Thyroid gland (tissue), 4 donors: ENCODE data around the gene LMBR1.

Source experiments
- CTCF ChIP-seq, 6 experiments: fragments of 200-600 bp in 3 of 6; fragments of 450-650 bp in 3 of 6; sonication (generic) in 3 of 6; IDR thresholded peaks; one replicate each; pipeline ENCODE4 v1.5.1; 2016 to 2019; ENCODE audit warnings: antibody characterized with exemption in 6 of 6, mild to moderate bottlenecking in 2 of 6, inconsistent platforms in 1 of 6, moderate library complexity in 1 of 6
- POLR2A ChIP-seq, 2 donors: fragments of 450-650 bp; IDR thresholded peaks; one replicate each; pipeline ENCODE4 v1.6.1; 2017; ENCODE audit warnings: antibody characterized with exemption in 2 of 2, mild to moderate bottlenecking in 2 of 2, moderate library complexity in 1 of 2

GRCh38 chr7:156854654-156855053 is 38.3 kb downstream of the LMBR1 start:
- TF ChIP-seq CTCF (IDR thresholded peaks at IDR 0.05) (no peak), POLR2A (IDR thresholded peaks at IDR 0.05) (no peak)
